ENCODE measurements around the gene ZKSCAN8. TPM values are rescaled to one million over a fixed set of nuclear protein-coding genes. Genes with fewer than 3 reads are reported as not detected.

ZKSCAN8 gene
- total RNA-seq, 1 experiment from 2014 or later: 25.4 TPM

DNA sequence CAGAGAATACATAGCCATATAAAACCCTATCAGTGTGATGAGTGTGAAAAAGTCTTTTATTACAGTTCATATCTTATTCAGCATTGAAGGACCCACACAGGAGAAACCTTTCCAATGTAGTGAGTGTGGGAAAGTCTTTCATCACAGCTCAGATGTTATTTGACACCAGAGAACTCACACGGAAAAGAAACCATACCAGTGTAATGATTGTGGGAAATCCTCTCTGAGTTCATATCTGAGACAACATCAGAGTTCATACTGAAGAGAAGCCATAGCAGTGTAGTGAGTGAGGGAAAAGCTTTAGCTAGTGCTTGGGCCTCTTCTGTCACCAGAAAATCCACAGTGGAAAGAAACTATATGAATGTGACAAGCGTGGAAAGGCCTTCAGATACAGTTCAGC is 25.9 kb upstream of the ZKSCAN8 start:
- H3K27ac Mint-ChIP-seq: no peak overlapping the region
- TF ChIP-seq CTCF (conservative IDR thresholded peaks at IDR 0.05): no peak
- DNase-seq: no peak

More for the DNA sequence above, 25.9 kb upstream of the ZKSCAN8 start:
- Histone ChIP-seq H3K4me1 (ENCODE audit: insufficient read depth, low read length) (no peaks in the 10 kb centered on the region), H3K9ac (ENCODE audit: extremely low read depth, insufficient read length, low read length) (no peak overlapping the region), H4K5ac (ENCODE audit: insufficient read length, low read depth, low read length) (no peak overlapping the region), H4K20me1 (ENCODE audit: control insufficient read depth, insufficient read depth, insufficient read length) (no peaks in the 10 kb centered on the region), H3K23me2 (ENCODE audit: insufficient read length, low read depth, low read length, poor library complexity, severe bottlenecking) (no peaks in the 10 kb centered on the region), H3T11ph (ENCODE audit: low read length) (no peak overlapping the region), H3K23ac (ENCODE audit: insufficient read length, low read depth, low read length) (no peak overlapping the region), H3K27me3 (ENCODE audit: insufficient read depth, low read length) (no peaks in the 10 kb centered on the region), H3K4ac (ENCODE audit: low read depth, low read length) (no peak overlapping the region), H3K79me2 (ENCODE audit: insufficient read depth, low read length) (no peaks in the 10 kb centered on the region), H3K79me1 (ENCODE audit: insufficient read depth, low read depth, low read length, poor library complexity, severe bottlenecking) (no peaks in the 10 kb centered on the region), H2BK120ac (ENCODE audit: low read depth, low read length, poor library complexity, severe bottlenecking) (no peak overlapping the region), H3K9me3 (ENCODE audit: control insufficient read depth, low read depth, low read length) (no peaks in the 10 kb centered on the region), H3K56ac (ENCODE audit: insufficient read length, low read depth, low read length) (no peak overlapping the region), H2AFZ (ENCODE audit: low read length) (no peak overlapping the region), H2BK20ac (ENCODE audit: low read depth, low read length, poor library complexity, severe bottlenecking) (no peak overlapping the region), H2BK12ac (ENCODE audit: insufficient read length, low read depth, low read length) (no peak overlapping the region), H3K14ac (ENCODE audit: insufficient read depth, low read length) (no peak overlapping the region), H3K27ac (ENCODE audit: insufficient read length, low read depth, low read length) (no peak overlapping the region), H4K91ac (ENCODE audit: insufficient read length, low read depth, low read length) (no peak overlapping the region), H4K8ac (replicated peaks; ENCODE audit: insufficient read length, low read depth, low read length) (no peak overlapping the region), H2BK5ac (ENCODE audit: insufficient read length, low read length) (no peak overlapping the region), H3K4me2 (ENCODE audit: insufficient read depth, insufficient read length, low read length) (no peak overlapping the region), H3K18ac (ENCODE audit: insufficient read length, low read depth, low read length) (no peak overlapping the region), H2AK5ac (ENCODE audit: insufficient read length, low read length) (no peak overlapping the region), H2BK15ac (ENCODE audit: low read depth, low read length) (no peak overlapping the region)
- no CpG with 5 or more reads among the region's 2 CpGs for WGBS (ENCODE audit: extremely low coverage, insufficient read length, low lambda C conversion rate)
- no peaks in the 10 kb centered on the region for H3K9me3 Mint-ChIP-seq
- no peak overlapping the region for H3K4me3 Mint-ChIP-seq
- H3K27me3 Mint-ChIP-seq (ENCODE audit: low read depth): peaks cover 15% of the 10 kb centered on the region
- H3K36me3 Mint-ChIP-seq (ENCODE audit: insufficient read depth in 1 of 3, low read depth in 3 of 3): peaks cover 3 to 23% (median 17%) of the 10 kb centered on the region in 3 experiments; a peak in 6 of 7 replicates
- H3K4me1 Mint-ChIP-seq: no peaks in the 10 kb centered on the region
